Caco-2 (cell line): Measurements from ENCODE around the gene ASIC1. TPM values are rescaled to one million over a fixed set of nuclear protein-coding genes. Genes with fewer than 3 reads are reported as not detected.

Experiments
- BruUV-seq: library from RNA; stranded (reverse); fragments of 400-500 nt; replicated peaks from 2 replicates; lab custom pipeline; 2021; lab: Mats Ljungman, UMichigan
- CTCF ChIA-PET: fragments of 300-600 bp; sonication (Branson Sonifier 250); formaldehyde crosslinking; loops from one replicate; lab custom pipeline; 2022; ENCODE audit warnings: antibody characterized with exemption; lab: Charles Lee
- POLR2A ChIA-PET: fragments of 300-600 bp; sonication (Branson Sonifier 250); formaldehyde crosslinking; loops from one replicate; lab custom pipeline; 2022; ENCODE audit warnings: antibody characterized with exemption; lab: Charles Lee
- DNase-seq, 2 experiments: peaks; one replicate each; pipeline versions ENCODE4 v3.0.0 to v3.0.0-alpha.2; 2020 to 2022
- H3K27me3 ChIP-seq: replicated peaks from 2 replicates; pipeline ENCODE4 v1.6.0; 2011; ENCODE audit warnings: low read length; ENCODE audit not compliant: control insufficient read depth, insufficient read depth
- H3K36me3 ChIP-seq: 2 replicates; pipeline ENCODE4 v1.5.1; 2011; ENCODE audit warnings: low read length; ENCODE audit not compliant: control insufficient read depth, insufficient read depth
- H3K4me1 ChIP-seq: fragments of 250-450 bp; sonication (Bioruptor Pico); 2 replicates; pipeline ENCODE4 v1.5.1; 2020; ENCODE audit warnings: mild to moderate bottlenecking
- H3K4me3 ChIP-seq: 2 replicates; pipeline ENCODE4 v1.5.1; 2011; ENCODE audit warnings: low read depth, mild to moderate bottlenecking, control low read depth, low read length
- H3K9me3 ChIP-seq: fragments of 250-450 bp; sonication (Bioruptor Pico); 2 replicates; pipeline ENCODE4 v1.5.1; 2020; ENCODE audit warnings: mild to moderate bottlenecking, moderate library complexity
- H3K27ac Mint-ChIP-seq: one replicate; pipeline ENCODE4 v1.8.0; 2022; ENCODE audit warnings: mixed read lengths; ENCODE audit not compliant: unreplicated experiment
- H3K27me3 Mint-ChIP-seq: one replicate; pipeline ENCODE4 v1.8.0; 2022; ENCODE audit warnings: mixed read lengths; ENCODE audit not compliant: insufficient read depth, unreplicated experiment
- H3K36me3 Mint-ChIP-seq: one replicate; pipeline ENCODE4 v1.8.0; 2022; ENCODE audit warnings: mild to moderate bottlenecking, mixed read lengths; ENCODE audit not compliant: insufficient read depth, unreplicated experiment
- H3K4me1 Mint-ChIP-seq: one replicate; pipeline ENCODE4 v1.8.0; 2022; ENCODE audit warnings: low read depth, mixed read lengths; ENCODE audit not compliant: unreplicated experiment
- H3K4me3 Mint-ChIP-seq: one replicate; pipeline ENCODE4 v1.8.0; 2022; ENCODE audit warnings: mild to moderate bottlenecking, moderate library complexity, mixed read lengths; ENCODE audit not compliant: unreplicated experiment
- H3K9me3 Mint-ChIP-seq: one replicate; pipeline ENCODE4 v1.8.0; 2022; ENCODE audit warnings: mixed read lengths; ENCODE audit not compliant: unreplicated experiment
- intact Hi-C: fragments of 100-400 bp; cut with micrococcal nuclease; formaldehyde crosslinking; loops from one replicate; pipeline ENCODE4 v1.10.0; 2022; ENCODE audit not compliant: unreplicated experiment
- total RNA-seq: library from RNA; stranded (reverse); gene quantifications from 2 replicates; pipeline ENCODE4 v1.2.3, GENCODE V29; 2022
- TF ChIP-seq, protein P1 (sequence below), 2 experiments: fragments of 200-600 bp in 1 of 2; IDR thresholded peaks; 1 replicate in 1 of 2; 2 replicates in 1 of 2; pipeline versions ENCODE4 v1.5.1 to v1.8.0; 2011 to 2022; ENCODE audit warnings: antibody characterized with exemption in 1 of 2, control low read depth in 1 of 2, inconsistent platforms in 1 of 2, low read depth in 1 of 2, low read length in 1 of 2, mild to moderate bottlenecking in 1 of 2, moderate library complexity in 1 of 2; ENCODE audit not compliant: insufficient read depth in 1 of 2, severe bottlenecking in 1 of 2, unreplicated experiment in 1 of 2

The ASIC1 gene
- total RNA-seq, 1 experiment from 2014 or later = 17.8 TPM

- CTCF ChIA-PET = interaction anchor here (1.2 to 1.3 kb wide), 2 partner anchors 7 to 137 kb away, joined by 5 to 11 read pairs; partner anchors contain the start of gene COX14
- Mint-ChIP-seq H3K27ac (peak overlapping the region; percentile 35), H3K4me3 (no peak overlapping the region)
Measured at GRCh38 chr12:50104417-50105366, 47.3 kb downstream of the ASIC1 start.

DNA sequence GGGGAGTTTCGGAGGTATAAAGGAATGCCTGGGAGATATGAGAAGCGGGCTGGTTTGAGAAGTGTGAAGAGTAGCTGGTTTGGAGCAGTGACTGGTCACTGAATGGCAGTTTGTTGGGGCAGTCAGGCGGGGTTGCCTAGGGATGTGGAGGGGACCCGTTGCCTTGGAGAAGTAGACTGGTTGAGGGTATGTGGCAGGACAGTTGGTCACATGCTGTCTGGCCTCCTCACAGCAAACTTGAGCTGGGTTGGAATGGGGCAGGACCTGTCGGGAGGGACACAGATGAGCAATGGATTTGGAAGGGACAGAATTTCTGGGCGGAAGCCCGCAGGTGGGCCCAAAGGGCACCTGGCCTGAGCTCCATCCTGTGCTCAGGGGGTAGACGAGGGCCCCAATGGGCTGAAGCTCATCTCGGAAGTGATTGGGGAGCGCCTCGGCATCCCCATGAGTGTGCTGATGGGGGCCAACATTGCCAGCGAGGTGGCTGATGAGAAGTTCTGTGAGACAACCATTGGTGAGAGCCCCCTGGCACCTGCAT, 48.6 kb downstream of the ASIC1 start:
- TF ChIP-seq, protein P1, sequence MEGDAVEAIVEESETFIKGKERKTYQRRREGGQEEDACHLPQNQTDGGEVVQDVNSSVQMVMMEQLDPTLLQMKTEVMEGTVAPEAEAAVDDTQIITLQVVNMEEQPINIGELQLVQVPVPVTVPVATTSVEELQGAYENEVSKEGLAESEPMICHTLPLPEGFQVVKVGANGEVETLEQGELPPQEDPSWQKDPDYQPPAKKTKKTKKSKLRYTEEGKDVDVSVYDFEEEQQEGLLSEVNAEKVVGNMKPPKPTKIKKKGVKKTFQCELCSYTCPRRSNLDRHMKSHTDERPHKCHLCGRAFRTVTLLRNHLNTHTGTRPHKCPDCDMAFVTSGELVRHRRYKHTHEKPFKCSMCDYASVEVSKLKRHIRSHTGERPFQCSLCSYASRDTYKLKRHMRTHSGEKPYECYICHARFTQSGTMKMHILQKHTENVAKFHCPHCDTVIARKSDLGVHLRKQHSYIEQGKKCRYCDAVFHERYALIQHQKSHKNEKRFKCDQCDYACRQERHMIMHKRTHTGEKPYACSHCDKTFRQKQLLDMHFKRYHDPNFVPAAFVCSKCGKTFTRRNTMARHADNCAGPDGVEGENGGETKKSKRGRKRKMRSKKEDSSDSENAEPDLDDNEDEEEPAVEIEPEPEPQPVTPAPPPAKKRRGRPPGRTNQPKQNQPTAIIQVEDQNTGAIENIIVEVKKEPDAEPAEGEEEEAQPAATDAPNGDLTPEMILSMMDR (IDR thresholded peaks at IDR 0.05; ENCODE audit: insufficient read depth in 1 of 2, low read depth in 1 of 2, low read length in 1 of 2, severe bottlenecking in 1 of 2, unreplicated experiment in 1 of 2) = no peak
- no peak overlapping the region for H3K4me3 Mint-ChIP-seq
- no peaks in the 10 kb centered on the region for H3K27me3 Mint-ChIP-seq
- intact Hi-C loops = no loop called here
- no peak for DNase-seq
- peaks cover 29% of the 10 kb centered on the region for H3K4me1 Mint-ChIP-seq
- Histone ChIP-seq H3K27me3 (no peaks in the 10 kb centered on the region), H3K4me3 (no peak overlapping the region), H3K36me3 (peaks cover 2% of the 10 kb centered on the region; the same call in 1 of the 2 replicates), H3K4me1 (peaks cover 50% of the 10 kb centered on the region), H3K9me3 (no peaks in the 10 kb centered on the region)
- H3K36me3 Mint-ChIP-seq = peaks cover 16% of the 10 kb centered on the region
- no peaks in the 10 kb centered on the region for H3K9me3 Mint-ChIP-seq
- ChIA-PET CTCF (no interaction called here), POLR2A (no interaction called here)
- no TSS peak for BruUV-seq
- no peak overlapping the region for H3K27ac Mint-ChIP-seq

More at GRCh38 chr12:50104417-50105366, 47.3 kb downstream of the ASIC1 start:
- intact Hi-C loops = no loop called here
- H3K4me1 Mint-ChIP-seq = peaks cover 19% of the 10 kb centered on the region
- no TSS peak for BruUV-seq
- DNase-seq = peak in 1 of 2 experiments; percentile 80
- peaks cover 26% of the 10 kb centered on the region for H3K36me3 Mint-ChIP-seq
- Histone ChIP-seq H3K4me1 (peaks cover 37% of the 10 kb centered on the region), H3K9me3 (no peaks in the 10 kb centered on the region), H3K4me3 (no peak overlapping the region), H3K36me3 (peaks cover 4% of the 10 kb centered on the region; the same call in 1 of the 2 replicates), H3K27me3 (no peaks in the 10 kb centered on the region)
- POLR2A ChIA-PET = interaction anchor here (0.7 kb wide), 1 partner anchor 34 kb away, joined by 3 read pairs; no protein-coding TSS in a partner anchor
- TF ChIP-seq, protein P1 (IDR thresholded peaks at IDR 0.05; ENCODE audit: insufficient read depth in 1 of 2, low read depth in 1 of 2, low read length in 1 of 2, severe bottlenecking in 1 of 2, unreplicated experiment in 1 of 2) = no peak
- H3K9me3 Mint-ChIP-seq = no peaks in the 10 kb centered on the region
- H3K27me3 Mint-ChIP-seq = no peaks in the 10 kb centered on the region

- no peaks in the 10 kb centered on the region for H3K27me3 ChIP-seq
- Mint-ChIP-seq H3K4me3 (no peak overlapping the region), H3K4me1 (peaks cover 29% of the 10 kb centered on the region), H3K27ac (no peak overlapping the region), H3K36me3 (peaks cover 11% of the 10 kb centered on the region), H3K27me3 (no peaks in the 10 kb centered on the region), H3K9me3 (no peaks in the 10 kb centered on the region)
- CTCF ChIA-PET = no interaction called here
- no peak overlapping the region for H3K4me3 ChIP-seq
- peaks cover 55% of the 10 kb centered on the region for H3K4me1 ChIP-seq
- TF ChIP-seq, protein P1 (IDR thresholded peaks at IDR 0.05; ENCODE audit: insufficient read depth in 1 of 2, low read depth in 1 of 2, low read length in 1 of 2, severe bottlenecking in 1 of 2, unreplicated experiment in 1 of 2) = no peak
- no TSS peak for BruUV-seq
- H3K9me3 ChIP-seq = no peaks in the 10 kb centered on the region
- H3K36me3 ChIP-seq = peaks cover 2% of the 10 kb centered on the region; the same call in 1 of the 2 replicates
- POLR2A ChIA-PET = no interaction called here
- intact Hi-C loops = no loop called here
- DNase-seq = no peak
Measured at GRCh38 chr12:50106907-50107306, 49.5 kb downstream of the ASIC1 start.
